Activated CD8-positive, alpha-beta T cell treated with anti-CD3 and anti-CD28 coated beads for 36 hours (primary cell): ENCODE measurements around the gene CES2. TPM values are rescaled to one million over a fixed set of nuclear protein-coding genes. Genes with fewer than 3 reads are reported as not detected.

ENCODE experiments used
- ATAC-seq: fragments of 200-7000 bp; cut with Tn5 transposase; one replicate; pipeline ENCODE4 v1.10.0; 2021; ENCODE audit warnings: mild to moderate bottlenecking, moderate library complexity
- CTCF ChIA-PET: fragments of 350-600 bp; sonication (Branson Sonifier 250); formaldehyde crosslinking; loops from one replicate; lab custom pipeline; 2021; ENCODE audit warnings: antibody characterized with exemption; lab: Charles Lee
- POLR2A ChIA-PET: fragments of 350-600 bp; sonication (Branson Sonifier 250); formaldehyde crosslinking; loops from one replicate; lab custom pipeline; 2021; ENCODE audit warnings: antibody characterized with exemption; lab: Charles Lee
- DNase-seq: peaks from one replicate; pipeline ENCODE4 v3.0.0-alpha.2; 2020
- H3K27ac Mint-ChIP-seq: one replicate; pipeline ENCODE4 v1.8.0; 2021; ENCODE audit warnings: mild to moderate bottlenecking, mixed read lengths
- H3K27me3 Mint-ChIP-seq: one replicate; pipeline ENCODE4 v1.8.0; 2021; ENCODE audit warnings: mixed read lengths
- H3K36me3 Mint-ChIP-seq: one replicate; pipeline ENCODE4 v1.8.0; 2021; ENCODE audit warnings: low read depth, mixed read lengths
- H3K4me1 Mint-ChIP-seq: one replicate; pipeline ENCODE4 v1.8.0; 2021; ENCODE audit warnings: low read depth, mixed read lengths
- H3K4me3 Mint-ChIP-seq: one replicate; pipeline ENCODE4 v1.8.0; 2021; ENCODE audit warnings: mild to moderate bottlenecking, moderate library complexity, mixed read lengths
- H3K9me3 Mint-ChIP-seq: one replicate; pipeline ENCODE4 v1.8.0; 2021; ENCODE audit warnings: mixed read lengths
- CTCF ChIP-seq: fragments of 200-600 bp; IDR thresholded peaks from one replicate; pipeline ENCODE4 v1.8.0; 2022; ENCODE audit warnings: antibody characterized with exemption, mild to moderate bottlenecking
- intact Hi-C: fragments of 100-400 bp; cut with micrococcal nuclease; formaldehyde crosslinking; loops from one replicate; pipeline ENCODE4 v1.10.0; 2022
- total RNA-seq, 2 experiments: library from RNA; stranded (reverse); gene quantifications; one replicate each; pipeline ENCODE4 v1.2.3, GENCODE V29; 2021

Gene CES2
- total RNA-seq, 2 experiments from 2014 or later = 24.7 to 24.9 TPM

- H3K36me3 Mint-ChIP-seq = no peaks in the 10 kb centered on the region
- TF ChIP-seq CTCF = no peak
- ATAC-seq (no peak), DNase-seq (no peak)
- ChIA-PET POLR2A (no interaction called here), CTCF (interaction anchor here (1.0 to 1.2 kb wide), 2 partner anchors 26 to 35 kb away, joined by 3 read pairs; no protein-coding TSS in a partner anchor)
- H3K9me3 Mint-ChIP-seq = no peaks in the 10 kb centered on the region
- H3K4me3 Mint-ChIP-seq = no peak overlapping the region
- intact Hi-C loops = no loop called here
- peaks cover 8% of the 10 kb centered on the region for H3K4me1 Mint-ChIP-seq
- H3K27me3 Mint-ChIP-seq = no peaks in the 10 kb centered on the region
- H3K27ac Mint-ChIP-seq = no peak overlapping the region
These were observed 33.7 kb upstream of the CES2 start for GRCh38 chr16:66901626-66902025.

GRCh38 chr16:66902648-66903543, 32.4 kb upstream of the CES2 start:
- intact Hi-C loops = no loop called here
- CTCF ChIA-PET = interaction anchor here (1.3 to 2.3 kb wide), 2 partner anchors 8 to 23 kb away, joined by 3 to 7 read pairs; no protein-coding TSS in a partner anchor

GRCh38 chr16:66903544-66904427, 31.5 kb upstream of the CES2 start:
- Mint-ChIP-seq H3K4me3 (no peak overlapping the region), H3K27ac (no peak overlapping the region), H3K27me3 (no peaks in the 10 kb centered on the region), H3K36me3 (no peaks in the 10 kb centered on the region), H3K9me3 (no peaks in the 10 kb centered on the region), H3K4me1 (peaks cover 8% of the 10 kb centered on the region)
- intact Hi-C loops = no loop called here
- no peak for TF ChIP-seq CTCF
- ATAC-seq (no peak), DNase-seq (no peak)
- ChIA-PET POLR2A (interaction anchor here (1.2 to 1.7 kb wide), 3 partner anchors 12 to 29 kb away, joined by 4 to 5 read pairs (median 4); no protein-coding TSS in a partner anchor), CTCF (interaction anchor here (1.3 to 2.3 kb wide), 2 partner anchors 9 to 22 kb away, joined by 3 to 7 read pairs; no protein-coding TSS in a partner anchor)

More at GRCh38 chr16:66902648-66903543, 32.4 kb upstream of the CES2 start:
- no peaks in the 10 kb centered on the region for H3K36me3 Mint-ChIP-seq
- POLR2A ChIA-PET = interaction anchor here (1.2 to 1.6 kb wide), 2 partner anchors 19 to 30 kb away, joined by 4 to 5 read pairs; no protein-coding TSS in a partner anchor
- H3K4me1 Mint-ChIP-seq = peaks cover 8% of the 10 kb centered on the region
- H3K9me3 Mint-ChIP-seq = no peaks in the 10 kb centered on the region
- no peak overlapping the region for H3K4me3 Mint-ChIP-seq
- TF ChIP-seq CTCF = no peak
- H3K27me3 Mint-ChIP-seq = no peaks in the 10 kb centered on the region
- H3K27ac Mint-ChIP-seq = no peak overlapping the region
- no peak for DNase-seq
- ATAC-seq = no peak

- Mint-ChIP-seq H3K4me1 (peaks cover 8% of the 10 kb centered on the region), H3K27me3 (no peaks in the 10 kb centered on the region), H3K9me3 (no peaks in the 10 kb centered on the region), H3K4me3 (no peak overlapping the region), H3K27ac (no peak overlapping the region), H3K36me3 (no peaks in the 10 kb centered on the region)
- DNase-seq = no peak
- intact Hi-C loops = no loop called here
- no peak for TF ChIP-seq CTCF
- ATAC-seq = no peak
- ChIA-PET POLR2A (interaction anchor here (1.0 to 1.7 kb wide), 3 partner anchors 11 to 30 kb away, joined by 3 to 5 read pairs (median 4); no protein-coding TSS in a partner anchor), CTCF (interaction anchor here (1.3 to 2.3 kb wide), 2 partner anchors 9 to 21 kb away, joined by 3 to 7 read pairs; no protein-coding TSS in a partner anchor)
These were observed 30.9 kb upstream of the CES2 start for GRCh38 chr16:66904428-66904845.
